D721Med (cell line): ENCODE results near the gene ZNF331.

Experiments used
- DNase-seq: peaks from one replicate; pipeline ENCODE4 v3.0.0; 2011; ENCODE audit warnings: low spot score; ENCODE audit not compliant: insufficient read length
- FAIRE-seq: peaks from 2 replicates; lab custom pipeline; 2011; peaks lifted over from hg19 to GRCh38; lab: Jason Lieb, UNC
- TF ChIP-seq, protein P1 (sequence below): IDR thresholded peaks from 2 replicates; pipeline ENCODE4 v1.5.1; 2012; ENCODE audit warnings: mild to moderate bottlenecking, control low read depth; ENCODE audit not compliant: insufficient read depth; ENCODE audit errors: missing control alignments

ZNF331 gene

DNA sequence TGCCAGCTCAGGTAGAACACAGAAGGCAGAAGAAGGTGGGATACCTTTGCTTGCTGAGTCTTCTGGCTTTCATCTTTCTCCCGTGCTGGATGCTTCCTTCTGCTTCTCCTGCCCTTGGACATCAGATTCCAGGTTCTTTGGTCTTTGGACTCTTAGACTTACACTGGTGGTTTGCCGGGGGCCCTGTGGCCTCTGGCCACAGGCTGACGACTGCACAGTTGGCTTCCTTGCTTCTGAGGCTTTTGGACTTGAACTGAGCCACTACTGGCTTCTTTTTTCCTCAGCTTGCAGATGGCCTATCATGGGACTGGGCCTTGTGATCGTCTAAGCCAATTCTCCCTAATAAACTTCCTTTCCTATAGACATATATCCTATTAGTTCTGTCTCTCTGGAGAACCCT lies 19.8 kb upstream of the ZNF331 start:
- TF ChIP-seq, protein P1, sequence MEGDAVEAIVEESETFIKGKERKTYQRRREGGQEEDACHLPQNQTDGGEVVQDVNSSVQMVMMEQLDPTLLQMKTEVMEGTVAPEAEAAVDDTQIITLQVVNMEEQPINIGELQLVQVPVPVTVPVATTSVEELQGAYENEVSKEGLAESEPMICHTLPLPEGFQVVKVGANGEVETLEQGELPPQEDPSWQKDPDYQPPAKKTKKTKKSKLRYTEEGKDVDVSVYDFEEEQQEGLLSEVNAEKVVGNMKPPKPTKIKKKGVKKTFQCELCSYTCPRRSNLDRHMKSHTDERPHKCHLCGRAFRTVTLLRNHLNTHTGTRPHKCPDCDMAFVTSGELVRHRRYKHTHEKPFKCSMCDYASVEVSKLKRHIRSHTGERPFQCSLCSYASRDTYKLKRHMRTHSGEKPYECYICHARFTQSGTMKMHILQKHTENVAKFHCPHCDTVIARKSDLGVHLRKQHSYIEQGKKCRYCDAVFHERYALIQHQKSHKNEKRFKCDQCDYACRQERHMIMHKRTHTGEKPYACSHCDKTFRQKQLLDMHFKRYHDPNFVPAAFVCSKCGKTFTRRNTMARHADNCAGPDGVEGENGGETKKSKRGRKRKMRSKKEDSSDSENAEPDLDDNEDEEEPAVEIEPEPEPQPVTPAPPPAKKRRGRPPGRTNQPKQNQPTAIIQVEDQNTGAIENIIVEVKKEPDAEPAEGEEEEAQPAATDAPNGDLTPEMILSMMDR: no peak
- DNase-seq (no peak), FAIRE-seq (no peak)

DNA sequence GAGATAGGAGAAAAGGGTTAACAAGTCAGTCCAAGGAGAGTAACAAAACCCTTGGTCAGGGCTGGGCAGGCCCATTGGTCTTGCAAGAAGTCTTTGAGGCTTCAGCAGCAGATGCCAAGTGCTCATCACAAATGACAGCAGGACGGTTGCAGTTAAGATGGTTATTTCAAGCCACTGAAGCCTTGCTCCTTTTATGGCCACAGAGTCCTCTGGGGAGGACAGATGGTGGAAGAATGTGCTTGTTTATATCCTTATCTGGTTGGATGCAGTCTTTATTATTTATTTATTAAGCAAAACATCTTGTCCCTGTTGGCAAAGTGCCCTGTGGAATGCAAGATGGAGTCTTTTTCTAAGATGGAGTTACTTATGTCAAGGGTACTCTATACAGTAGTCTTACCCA lies 19.2 kb upstream of the ZNF331 start:
- TF ChIP-seq, protein P1: no peak
- FAIRE-seq (no peak), DNase-seq (no peak)

DNA sequence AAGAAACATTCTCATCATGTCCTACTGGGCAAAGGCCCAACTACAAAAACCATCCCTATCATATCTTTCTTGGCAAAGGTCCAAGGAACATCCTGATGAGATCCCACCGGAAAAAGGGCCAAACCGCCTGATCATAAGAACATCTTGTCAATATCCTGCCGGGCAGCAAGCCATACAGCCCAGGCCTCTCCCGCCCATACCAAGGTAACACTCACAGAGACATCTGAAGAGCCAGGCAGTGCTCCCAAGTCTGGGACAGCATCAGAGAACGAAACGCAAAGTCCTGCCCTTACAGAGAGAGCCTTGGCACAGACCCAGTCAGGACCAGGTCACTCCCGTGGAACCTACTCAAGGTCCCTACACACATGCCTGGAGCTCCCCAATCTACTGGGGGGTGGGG lies 18.5 kb upstream of the ZNF331 start:
- no peak for DNase-seq
- no peak for FAIRE-seq
- TF ChIP-seq, protein P1: no peak

DNA sequence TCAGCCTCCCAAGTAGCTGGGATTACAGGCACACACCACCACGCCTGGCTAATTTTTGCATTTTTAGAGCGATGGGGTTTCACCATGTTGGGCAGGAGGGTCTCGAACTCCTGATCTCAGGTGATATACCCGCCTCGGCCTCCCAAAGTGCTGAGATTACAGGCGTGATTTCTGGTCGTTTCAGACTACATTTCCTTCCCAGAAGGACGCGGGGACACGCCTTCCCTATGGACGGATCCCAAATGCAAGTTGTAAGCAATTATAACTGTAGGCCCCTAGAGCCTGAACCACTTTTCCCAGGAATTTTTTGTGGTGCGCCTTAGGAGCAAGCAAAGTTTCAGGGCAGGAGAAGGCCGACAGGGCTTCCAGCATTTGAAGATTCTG lies 17.8 kb upstream of the ZNF331 start:
- DNase-seq: no peak
- FAIRE-seq: no peak
- TF ChIP-seq, protein P1: no peak

DNA sequence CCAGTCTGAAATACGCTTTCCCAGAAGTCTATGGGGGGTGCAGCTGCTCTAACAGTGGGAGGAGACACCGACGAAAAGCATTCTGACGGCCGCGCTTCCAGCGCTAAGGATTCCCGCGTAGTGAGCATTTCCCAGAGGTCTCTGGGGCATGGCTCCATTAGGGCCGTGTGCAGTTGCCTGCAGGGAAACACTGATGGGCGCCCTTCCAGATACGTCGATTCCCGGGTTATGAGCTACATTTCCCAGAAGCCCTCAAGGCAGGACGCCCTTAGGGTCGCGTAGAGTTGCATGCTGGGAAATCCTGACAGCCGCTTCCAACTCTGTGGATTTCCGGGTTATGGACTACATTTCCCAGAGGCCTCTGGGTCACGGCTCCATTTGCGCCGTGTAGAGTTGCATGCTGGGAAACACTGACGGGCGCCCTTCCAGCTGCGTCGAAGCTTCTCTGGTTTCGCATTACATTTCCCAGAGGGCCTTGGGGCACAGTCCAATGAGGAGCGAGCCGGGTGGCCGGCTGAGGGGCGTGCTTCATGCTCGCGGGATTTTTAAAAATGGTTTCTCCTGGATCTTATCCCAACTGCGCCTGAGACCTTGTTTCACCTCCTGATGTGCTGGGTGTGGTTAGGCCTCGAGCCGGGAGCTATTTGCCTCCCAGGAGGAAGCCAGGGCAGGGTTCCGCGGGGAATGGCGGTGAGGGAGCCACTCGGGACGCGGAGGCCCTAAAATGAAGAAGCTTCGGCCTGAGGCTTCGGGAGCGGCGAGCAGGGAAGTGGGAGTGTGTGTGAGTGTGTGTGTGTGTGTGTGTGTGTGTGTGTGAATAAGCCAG lies 17.2 kb upstream of the ZNF331 start:
- FAIRE-seq: peak; percentile 35
- TF ChIP-seq, protein P1: no peak

DNA sequence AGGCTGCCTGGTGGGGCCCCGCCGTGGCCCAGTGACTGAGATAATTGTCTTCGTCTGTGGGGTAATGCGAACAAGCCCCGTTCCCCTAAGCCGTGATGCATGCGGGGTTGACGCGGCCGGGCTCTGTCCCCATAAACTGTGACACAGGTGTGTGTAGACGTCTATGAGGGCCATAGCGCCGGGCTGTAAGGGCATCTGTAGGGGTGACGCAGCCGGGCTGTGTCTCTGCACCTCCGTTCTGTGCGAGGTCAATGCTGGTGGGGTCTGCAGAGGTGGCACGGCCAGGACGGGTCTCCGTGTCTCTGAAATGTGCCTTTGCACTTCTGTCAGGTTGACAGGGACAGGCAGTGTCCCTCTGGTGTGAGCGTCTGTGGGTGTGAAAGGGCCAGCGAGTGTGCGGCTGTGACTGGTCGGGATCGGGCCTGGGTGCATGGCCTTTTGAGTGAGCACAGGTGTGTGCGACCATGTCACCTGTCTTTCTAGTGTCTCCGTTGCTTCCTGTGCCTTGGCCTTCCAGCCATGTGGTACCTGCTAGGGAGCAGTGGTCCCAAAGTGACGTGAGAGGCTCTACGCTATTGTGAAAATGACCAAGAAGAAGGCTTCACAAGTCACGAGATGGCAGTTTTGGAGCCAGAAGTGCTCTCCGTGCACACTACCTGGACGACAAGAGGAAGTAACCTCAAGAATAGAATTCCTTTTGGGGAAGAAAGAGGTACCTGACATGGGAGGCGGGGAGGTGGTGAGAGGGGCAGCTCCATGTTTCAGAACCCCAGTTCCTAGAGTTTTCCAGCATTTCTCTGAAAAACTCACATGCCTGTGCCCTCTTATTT lies 16.4 kb upstream of the ZNF331 start:
- no peak for FAIRE-seq
- TF ChIP-seq, protein P1: no peak
- no peak for DNase-seq

More for the DNA sequence above, 17.2 kb upstream of the ZNF331 start:
- DNase-seq: peak; percentile 46
